BJ (cell line): Measurements from ENCODE around the gene C11orf97. TPM values are rescaled to one million over a fixed set of nuclear protein-coding genes. Genes with fewer than 3 reads are reported as not detected.
"Not testable (repeated sequence)": the region's sequence is repeated elsewhere in the genome, so short reads cannot be mapped to it uniquely, and the experiment has no call there.

ENCODE experiments used
- CTCF ChIA-PET: fragments of 350-600 bp; formaldehyde crosslinking; extraction: SDS; loops from one replicate; lab custom pipeline; 2021; ENCODE audit warnings: antibody characterized with exemption, inconsistent platforms; lab: Yijun Ruan, JAX
- POLR2A ChIA-PET: fragments of 300-600 bp; sonication (Branson Sonifier 250); formaldehyde crosslinking; extraction: SDS; loops from one replicate; lab custom pipeline; 2021; ENCODE audit warnings: antibody characterized with exemption; lab: Charles Lee
- DNase-seq: peaks from one replicate; pipeline ENCODE4 v3.0.0-alpha.2; 2011; ENCODE audit warnings: low read depth
- H3K27me3 ChIP-seq: 2 replicates; pipeline ENCODE4 v1.6.0; 2011; ENCODE audit warnings: low read length; ENCODE audit not compliant: control insufficient read depth, insufficient read depth
- H3K36me3 ChIP-seq: 2 replicates; pipeline ENCODE4 v1.5.1; 2011; ENCODE audit warnings: low read length; ENCODE audit not compliant: control insufficient read depth, insufficient read depth
- H3K4me3 ChIP-seq: 2 replicates; pipeline ENCODE4 v1.5.1; 2011; ENCODE audit warnings: low read depth, mild to moderate bottlenecking, control low read depth, low read length
- CTCF ChIP-seq: IDR thresholded peaks from 2 replicates; pipeline ENCODE4 v1.5.1; 2011; ENCODE audit warnings: low read depth, mild to moderate bottlenecking, control low read depth, inconsistent platforms, low read length, moderate library complexity; ENCODE audit not compliant: insufficient read depth
- polyA plus RNA-seq: library from polyadenylated mRNA; depleted of rRNA; stranded (reverse); fragments of >200 nt; gene quantifications from 2 replicates; pipeline ENCODE4 v1.2.3, GENCODE V29; 2011

The C11orf97 gene
- polyA plus RNA-seq, 1 experiment = not detected

DNA sequence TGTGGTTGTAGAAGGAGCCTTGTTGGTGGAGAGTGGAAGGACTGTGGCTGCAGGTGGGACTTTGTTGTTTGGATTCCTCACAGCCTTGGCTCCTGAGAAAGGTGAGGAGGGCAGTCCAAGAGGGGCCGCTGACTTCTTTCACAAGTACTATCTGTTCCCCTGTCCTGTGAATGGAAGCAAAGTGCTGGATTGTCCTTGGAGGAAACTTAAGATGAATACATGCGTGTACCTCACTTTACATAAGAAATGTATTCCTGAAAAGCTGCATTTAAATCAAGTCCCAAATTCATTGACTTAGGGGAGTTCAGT, 33.9 kb downstream of the C11orf97 start:
- Histone ChIP-seq H3K4me3 (peak overlapping the region; percentile 53), H3K27me3 (no peaks in the 10 kb centered on the region), H3K36me3 (no peaks in the 10 kb centered on the region; the same call in 1 of the 2 replicates)
- ChIA-PET POLR2A (interaction anchor here (0.6 kb wide), 1 partner anchor 1028 kb away, joined by 6 read pairs; no protein-coding TSS in a partner anchor), CTCF (interaction anchor here (0.9 to 1.7 kb wide), 2 partner anchors 9 to 11 kb away, joined by 3 to 6 read pairs; no protein-coding TSS in a partner anchor)
- no peak for DNase-seq
- TF ChIP-seq CTCF = no peak

GRCh38 chr11:94546886-94547285, 34.6 kb downstream of the C11orf97 start:
- Histone ChIP-seq H3K4me3 (no peak overlapping the region), H3K36me3 (no peaks in the 10 kb centered on the region; the same call in 1 of the 2 replicates), H3K27me3 (no peaks in the 10 kb centered on the region)
- no peak for TF ChIP-seq CTCF
- ChIA-PET CTCF (interaction anchor here (0.7 kb wide), 1 partner anchor 30 kb away, joined by 3 read pairs; no protein-coding TSS in a partner anchor), POLR2A (no interaction called here)
- DNase-seq = no peak

DNA sequence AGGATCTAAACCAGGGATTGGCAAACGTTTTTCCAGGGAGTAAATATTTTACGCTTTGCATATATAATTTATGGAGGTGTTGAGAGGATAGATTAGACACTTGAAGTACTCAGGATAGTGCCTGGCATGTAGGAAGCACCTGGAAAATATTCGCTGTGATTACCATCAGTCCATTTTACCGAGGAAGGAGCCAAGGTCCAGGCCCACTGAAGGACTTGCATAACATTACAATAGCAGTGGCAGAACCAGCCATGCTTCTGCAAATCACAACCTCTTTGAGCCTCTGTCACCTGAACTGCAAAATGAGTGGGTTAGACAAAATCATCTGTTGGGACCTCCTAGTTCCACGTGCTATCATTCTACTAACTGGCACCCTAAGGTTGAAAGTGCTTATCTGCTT, 36.9 kb downstream of the C11orf97 start:
- no peaks in the 10 kb centered on the region; the same call in 1 of the 2 replicates for H3K36me3 ChIP-seq
- TF ChIP-seq CTCF = no peak
- CTCF ChIA-PET = interaction anchor here (1.4 kb wide), 1 partner anchor 10 kb away, joined by 3 read pairs; no protein-coding TSS in a partner anchor
- H3K27me3 ChIP-seq = no peaks in the 10 kb centered on the region
- no peak for DNase-seq
- no peak overlapping the region for H3K4me3 ChIP-seq
- POLR2A ChIA-PET = no interaction called here

DNA sequence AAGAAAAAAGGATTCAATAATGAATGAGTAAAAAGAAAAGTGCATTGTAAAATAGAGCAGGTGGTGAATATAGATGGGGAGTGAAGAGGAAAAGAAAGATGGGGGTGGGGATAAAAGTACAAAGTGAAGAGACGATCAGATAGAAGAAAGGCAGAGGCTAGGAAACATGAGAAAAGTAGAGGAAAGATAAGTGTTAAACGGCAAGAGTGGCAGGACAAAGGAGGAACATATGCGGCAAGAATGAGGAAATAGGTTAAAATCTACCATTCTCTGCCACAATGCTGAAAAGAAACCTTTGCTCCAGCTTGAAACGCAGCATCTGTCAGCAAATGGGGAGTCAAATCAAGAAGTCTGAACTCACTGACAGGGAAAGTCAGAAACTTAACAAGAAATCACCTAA, 38.3 kb downstream of the C11orf97 start:
- DNase-seq = no peak
- no peak for TF ChIP-seq CTCF
- Histone ChIP-seq H3K27me3 (no peaks in the 10 kb centered on the region), H3K36me3 (no peaks in the 10 kb centered on the region; the same call in 1 of the 2 replicates), H3K4me3 (no peak overlapping the region)
- CTCF ChIA-PET = no interaction called here
- POLR2A ChIA-PET = no interaction called here

GRCh38 chr11:94553938-94554337, 41.7 kb downstream of the C11orf97 start:
- TF ChIP-seq CTCF = no peak
- ChIA-PET CTCF (interaction anchor here (1.4 to 1.7 kb wide), 3 partner anchors 8 to 28 kb away, joined by 3 to 6 read pairs (median 5); no protein-coding TSS in a partner anchor), POLR2A (no interaction called here)
- DNase-seq = no peak
- Histone ChIP-seq H3K36me3 (no peaks in the 10 kb centered on the region), H3K27me3 (no peaks in the 10 kb centered on the region), H3K4me3 (no peak overlapping the region)

DNA sequence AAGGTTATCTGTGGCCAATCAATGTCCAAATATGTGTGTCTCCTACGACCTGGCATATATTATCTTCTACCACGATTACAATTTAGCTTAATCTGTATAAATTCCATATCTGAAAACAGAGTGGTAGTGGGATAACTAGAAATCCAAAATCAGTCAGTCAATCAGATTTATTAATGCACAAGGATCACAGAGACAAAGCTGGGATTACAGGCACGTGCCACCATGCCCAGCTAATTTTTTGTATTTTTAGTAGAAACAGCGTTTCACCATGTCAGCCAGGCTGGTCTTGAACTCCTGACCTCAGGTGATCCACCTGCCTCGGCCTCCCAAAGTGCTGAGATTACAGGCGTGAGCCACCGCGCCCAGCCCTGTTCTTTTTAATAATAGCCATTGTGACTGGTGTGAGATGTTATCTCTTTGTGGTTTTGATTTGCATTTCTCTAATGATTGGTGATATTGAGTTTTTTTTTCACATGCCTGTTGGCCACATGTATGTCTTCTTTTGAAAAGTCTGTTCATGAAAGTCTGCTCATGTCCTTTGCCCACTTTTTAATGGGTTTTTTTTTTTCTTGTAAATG, 43.6 kb downstream of the C11orf97 start:
- CTCF ChIA-PET = interaction anchor here (1.5 to 1.9 kb wide), 4 partner anchors 10 to 34 kb away, joined by 5 to 6 read pairs (median 6); no protein-coding TSS in a partner anchor
- DNase-seq, H3K4me3 ChIP-seq, H3K36me3 ChIP-seq, POLR2A ChIA-PET, H3K27me3 ChIP-seq: not testable (repeated sequence)
